Body of pancreas (tissue), 4 donors: Measurements from ENCODE around the gene PRTG. TPM values are rescaled to one million over a fixed set of nuclear protein-coding genes. Genes with fewer than 3 reads are reported as not detected.

ENCODE experiments used
- ATAC-seq: fragments of 150-250 bp; one replicate; pipeline ENCODE4 v1.9.1; 2016
- DNase-seq, 4 donors: peaks; one replicate each; pipeline ENCODE4 v3.0.0-alpha.2; 2019
- H3K27ac ChIP-seq, 4 donors: fragments of 200-600 bp; sonication (generic); 1 replicate in 3 of 4; 2 replicates in 1 of 4; pipeline versions ENCODE4 v1.5.1 to v1.6.1; 2016 to 2019; ENCODE audit warnings: mild to moderate bottlenecking in 1 of 4, mixed read lengths in 1 of 4, moderate library complexity in 1 of 4
- H3K27me3 ChIP-seq, 2 donors: fragments of 200-600 bp; sonication (generic); one replicate each; pipeline ENCODE4 v1.6.0; 2016; ENCODE audit warnings: mild to moderate bottlenecking in 1 of 2
- H3K36me3 ChIP-seq, 2 donors: fragments of 200-600 bp; sonication (generic); replicated peaks in 1 of 2; 2 replicates each; pipeline ENCODE4 v1.5.1; 2016; ENCODE audit warnings: low read depth in 2 of 2; ENCODE audit not compliant: insufficient read depth in 1 of 2
- H3K4me1 ChIP-seq: fragments of 200-600 bp; sonication (generic); one replicate; pipeline ENCODE4 v1.6.0; 2016
- H3K4me3 ChIP-seq, 2 donors: fragments of 200-600 bp; sonication (generic); 1 replicate in 1 of 2; 2 replicates in 1 of 2; pipeline ENCODE4 v1.5.1; 2016 to 2019
- H3K9me3 ChIP-seq, 3 donors: fragments of 200-600 bp; sonication (generic); 1 replicate in 2 of 3; 2 replicates in 1 of 3; pipeline ENCODE4 v1.5.1; 2016
- CTCF ChIP-seq, 7 experiments: fragments of 450-650 bp in 4 of 7; fragments of 200-600 bp in 3 of 7; sonication (generic) in 3 of 7; IDR thresholded peaks; one replicate each; pipeline ENCODE4 v1.5.1; 2016 to 2019; ENCODE audit warnings: antibody characterized with exemption in 7 of 7
- POLR2A ChIP-seq, 3 donors: fragments of 450-650 bp; IDR thresholded peaks; one replicate each; pipeline ENCODE4 v1.6.1; 2016; ENCODE audit warnings: antibody characterized with exemption in 3 of 3, mild to moderate bottlenecking in 2 of 3
- WGBS, 2 donors: methylation state at CpG; one replicate each; pipeline ENCODE4 v1.1.5; 2017; 5-methylcytosine and 5-hydroxymethylcytosine counted together
- intact Hi-C: fragments of 100-400 bp; cut with DNase I; formaldehyde crosslinking; loops from one replicate; pipeline ENCODE4 v1.15.1; 2023
- total RNA-seq, 2 donors: library from RNA; depleted of rRNA; stranded (reverse); fragments of >200 nt; gene quantifications; one replicate each; pipeline ENCODE4 v1.1.0, GENCODE V29; 2016

The PRTG gene
- total RNA-seq, 2 donors from 2014 or later: 1.0 to 4.0 TPM

- Histone ChIP-seq H3K4me3 (no peak overlapping the region), H3K27me3 (peaks cover 0 to 4% of the 10 kb centered on the region in 2 donors), H3K36me3 (no peaks in the 10 kb centered on the region), H3K27ac (no peak overlapping the region), H3K4me1 (no peaks in the 10 kb centered on the region), H3K9me3 (no peaks in the 10 kb centered on the region)
- no peak for DNase-seq
- intact Hi-C loops: no loop called here
- TF ChIP-seq CTCF (IDR thresholded peaks at IDR 0.05) (no peak), POLR2A (IDR thresholded peaks at IDR 0.05) (no peak)
- ATAC-seq: no peak
- WGBS, 2 donors: 66 to 73% methylated on average over 4 of the region's 4 CpGs
These were observed 77.2 kb downstream of the PRTG start for GRCh38 chr15:55665605-55666227.

GRCh38 chr15:55661428-55661827 is 81.5 kb downstream of the PRTG start:
- Histone ChIP-seq H3K9me3 (no peaks in the 10 kb centered on the region), H3K4me1 (no peaks in the 10 kb centered on the region), H3K27me3 (no peaks in the 10 kb centered on the region), H3K36me3 (no peaks in the 10 kb centered on the region), H3K27ac (no peak overlapping the region), H3K4me3 (no peak overlapping the region)
- intact Hi-C loops: no loop called here
- TF ChIP-seq POLR2A (IDR thresholded peaks at IDR 0.05) (no peak), CTCF (IDR thresholded peaks at IDR 0.05) (no peak)
- DNase-seq (no peak), ATAC-seq (no peak)

DNA sequence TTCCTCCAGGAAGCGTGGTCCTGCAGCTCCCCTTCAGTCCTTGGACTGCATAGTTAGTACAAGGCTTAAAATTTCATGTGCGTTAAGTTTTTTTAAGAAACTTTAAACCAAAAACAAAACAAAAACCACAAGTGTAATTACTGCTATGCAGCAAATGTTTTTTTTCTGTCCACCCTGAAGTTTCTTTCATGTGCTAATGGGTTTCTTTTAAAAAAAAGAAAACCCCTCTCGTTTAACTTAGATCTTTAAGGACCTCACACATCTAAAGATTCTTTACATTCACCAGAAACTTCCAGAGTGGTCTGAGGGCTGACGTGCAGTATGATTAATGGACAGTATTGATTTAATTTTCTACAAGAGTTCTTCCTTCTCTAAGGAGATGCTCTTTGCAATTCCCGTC is 82.8 kb downstream of the PRTG start:
- H3K27ac ChIP-seq: no peak overlapping the region
- intact Hi-C loops: no loop called here
- H3K36me3 ChIP-seq: no peaks in the 10 kb centered on the region
- 83 to 85% methylated on average over 5 of the region's 5 CpGs for WGBS, 2 donors
- H3K4me1 ChIP-seq: no peaks in the 10 kb centered on the region
- DNase-seq (no peak), ATAC-seq (no peak)
- no peaks in the 10 kb centered on the region for H3K27me3 ChIP-seq
- TF ChIP-seq POLR2A (IDR thresholded peaks at IDR 0.05): no peak
- TF ChIP-seq CTCF (IDR thresholded peaks at IDR 0.05): no peak
- H3K4me3 ChIP-seq: no peak overlapping the region
- no peaks in the 10 kb centered on the region for H3K9me3 ChIP-seq

GRCh38 chr15:55659481-55659880 is 83.5 kb downstream of the PRTG start:
- H3K4me3 ChIP-seq: no peak overlapping the region
- H3K27ac ChIP-seq: no peak overlapping the region
- no peak for TF ChIP-seq POLR2A (IDR thresholded peaks at IDR 0.05)
- no peak for TF ChIP-seq CTCF (IDR thresholded peaks at IDR 0.05)
- ATAC-seq (no peak), DNase-seq (no peak)
- H3K9me3 ChIP-seq: no peaks in the 10 kb centered on the region
- H3K4me1 ChIP-seq: no peaks in the 10 kb centered on the region
- H3K27me3 ChIP-seq: no peaks in the 10 kb centered on the region
- H3K36me3 ChIP-seq: no peaks in the 10 kb centered on the region
- intact Hi-C loops: no loop called here
- 97 to 98% methylated on average over 11 of the region's 11 CpGs for WGBS, 2 donors

DNA sequence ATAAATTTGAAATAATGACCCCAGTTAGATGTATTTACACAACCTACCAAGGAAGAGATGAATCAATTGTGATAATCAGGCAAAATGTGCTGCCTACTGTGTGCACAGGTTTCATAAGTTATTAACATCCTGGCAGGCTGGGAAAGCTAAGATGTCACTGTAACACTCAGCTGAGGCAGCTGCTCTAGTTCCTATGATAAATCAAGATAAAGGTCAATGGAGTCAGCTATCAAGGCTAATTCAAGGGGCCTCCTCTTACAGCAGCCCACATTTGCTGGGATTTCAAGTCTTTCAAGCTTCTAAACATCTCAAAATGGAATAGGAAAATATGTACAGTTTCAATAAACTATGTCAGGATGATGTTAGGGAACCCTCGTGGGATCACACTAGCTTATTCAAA is 84.1 kb downstream of the PRTG start:
- Histone ChIP-seq H3K4me3 (no peak overlapping the region), H3K4me1 (no peaks in the 10 kb centered on the region), H3K27me3 (no peaks in the 10 kb centered on the region), H3K27ac (no peak overlapping the region), H3K36me3 (no peaks in the 10 kb centered on the region), H3K9me3 (no peaks in the 10 kb centered on the region)
- intact Hi-C loops: no loop called here
- ATAC-seq: no peak
- DNase-seq: no peak
- TF ChIP-seq POLR2A (IDR thresholded peaks at IDR 0.05) (no peak), CTCF (IDR thresholded peaks at IDR 0.05) (no peak)
- WGBS, 2 donors: 63 to 75% methylated on average over 1 of the region's 1 CpG
